Psoas muscle (tissue), 8 donors: ENCODE data around the gene CDC25A. TPM values are rescaled to one million over a fixed set of nuclear protein-coding genes. Genes with fewer than 3 reads are reported as not detected.

Source experiments
- ATAC-seq, 4 donors: fragments of 200-7000 bp; cut with Tn5 transposase; one replicate each; pipeline ENCODE4 v1.9.1; 2020; ENCODE audit warnings: moderate library complexity in 3 of 4, mild to moderate bottlenecking in 2 of 4
- DNase-seq, 2 donors: peaks; one replicate each; pipeline ENCODE4 v3.0.0-alpha.2; 2020
- H3K27ac ChIP-seq: fragments of 200-600 bp; one replicate; pipeline ENCODE4 v1.8.0; 2022
- H3K27me3 ChIP-seq, 3 donors: fragments of 200-600 bp in 1 of 3; one replicate each; pipeline versions ENCODE4 v1.6.1 to v1.8.0; 2013 to 2022; ENCODE audit warnings: low read length in 2 of 3, mild to moderate bottlenecking in 2 of 3, moderate library complexity in 1 of 3; ENCODE audit not compliant: insufficient read depth in 3 of 3
- H3K36me3 ChIP-seq, 2 donors: fragments of 200-600 bp in 1 of 2; one replicate each; pipeline versions ENCODE4 v1.6.1 to v1.8.0; 2013 to 2022; ENCODE audit warnings: low read depth in 1 of 2, mild to moderate bottlenecking in 1 of 2, moderate library complexity in 1 of 2; ENCODE audit not compliant: insufficient read depth in 1 of 2
- H3K4me1 ChIP-seq: fragments of 200-600 bp; one replicate; pipeline ENCODE4 v1.8.0; 2022
- H3K4me3 ChIP-seq: fragments of 200-600 bp; one replicate; pipeline ENCODE4 v1.8.0; 2022; ENCODE audit warnings: mild to moderate bottlenecking
- H3K9me3 ChIP-seq: fragments of 200-600 bp; one replicate; pipeline ENCODE4 v1.8.0; 2022
- whole genome bisulfite sequencing, 3 donors: extraction: QIAGEN DNeasy Blood & Tissue Kit; methylation state at CpG; one replicate each; pipeline versions ENCODE4 v1.1.6 to v1.1.7; 2013; 5-methylcytosine and 5-hydroxymethylcytosine counted together
- intact Hi-C, 2 donors: fragments of 100-400 bp; cut with DNase I; formaldehyde crosslinking; loops; one replicate each; pipeline versions ENCODE4 v1.11.0 to v1.14.2; 2022
- polyA plus RNA-seq, 3 donors: library from polyadenylated mRNA; stranded (reverse); fragments of 200-250 nt; gene quantifications; one replicate each; pipeline ENCODE4 v1.2.3, GENCODE V29; 2013
- total RNA-seq, 4 donors: library from RNA; stranded (reverse); fragmentation: NEBNext Ultra II Directional in 2 of 4; extraction: Animal tissue kit (Norgen Biotek cat#: 25700) in 2 of 4; gene quantifications; one replicate each; pipeline versions ENCODE4 v1.2.1 to v1.2.4, GENCODE V29; 2021 to 2023
- TF ChIP-seq, protein P1 (sequence below): fragments of 200-600 bp; IDR thresholded peaks from one replicate; pipeline ENCODE4 v1.8.0; 2022; ENCODE audit warnings: antibody characterized with exemption
- donor health status: healthy with polysubstance abuse.
- donor health status: DM: no; HTN: no; CAD: no; lungs with moderate emphysema.
- donor health status: Bipolar disorder and iron deficiency.
- donor health status: healthy.
- donor health status: DM: yes; HTN: yes; CAD: no.
- donor health status: DM: no; HTN: no; CAD: no.
- donor health status: DM: no; HTN: no; CAD: no.
- donor health status: DM: yes; HTN: yes; CAD: no.

CDC25A gene
- total and polyA plus RNA-seq, 7 donors = 0.20 to 2.9 (median 0.46) TPM

DNA sequence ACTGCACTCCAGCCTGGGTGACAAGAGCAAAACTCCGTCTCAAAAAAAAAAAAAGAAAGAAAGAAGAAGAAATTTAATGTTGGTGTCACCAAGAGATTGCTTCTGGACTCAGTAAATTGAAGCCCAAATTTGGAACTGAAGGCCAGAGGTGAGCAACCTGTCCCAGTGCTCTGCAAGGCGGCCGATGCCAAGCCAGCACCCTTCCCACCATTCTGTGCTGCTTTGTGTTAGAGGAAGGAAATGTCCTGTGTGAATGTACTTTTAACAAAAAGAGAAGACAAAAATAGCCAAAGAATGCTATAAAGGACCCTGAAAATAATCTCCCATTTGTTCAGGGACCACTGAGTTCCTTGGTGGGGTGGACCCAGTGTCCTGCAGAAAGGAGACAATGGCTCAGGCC lies 44.6 kb downstream of the CDC25A start:
- H3K4me1 ChIP-seq = no peaks in the 10 kb centered on the region
- H3K27me3 ChIP-seq = no peaks in the 10 kb centered on the region
- DNase-seq (no peak), ATAC-seq (no peak)
- H3K36me3 ChIP-seq = no peaks in the 10 kb centered on the region
- H3K9me3 ChIP-seq = no peaks in the 10 kb centered on the region
- TF ChIP-seq, protein P1, sequence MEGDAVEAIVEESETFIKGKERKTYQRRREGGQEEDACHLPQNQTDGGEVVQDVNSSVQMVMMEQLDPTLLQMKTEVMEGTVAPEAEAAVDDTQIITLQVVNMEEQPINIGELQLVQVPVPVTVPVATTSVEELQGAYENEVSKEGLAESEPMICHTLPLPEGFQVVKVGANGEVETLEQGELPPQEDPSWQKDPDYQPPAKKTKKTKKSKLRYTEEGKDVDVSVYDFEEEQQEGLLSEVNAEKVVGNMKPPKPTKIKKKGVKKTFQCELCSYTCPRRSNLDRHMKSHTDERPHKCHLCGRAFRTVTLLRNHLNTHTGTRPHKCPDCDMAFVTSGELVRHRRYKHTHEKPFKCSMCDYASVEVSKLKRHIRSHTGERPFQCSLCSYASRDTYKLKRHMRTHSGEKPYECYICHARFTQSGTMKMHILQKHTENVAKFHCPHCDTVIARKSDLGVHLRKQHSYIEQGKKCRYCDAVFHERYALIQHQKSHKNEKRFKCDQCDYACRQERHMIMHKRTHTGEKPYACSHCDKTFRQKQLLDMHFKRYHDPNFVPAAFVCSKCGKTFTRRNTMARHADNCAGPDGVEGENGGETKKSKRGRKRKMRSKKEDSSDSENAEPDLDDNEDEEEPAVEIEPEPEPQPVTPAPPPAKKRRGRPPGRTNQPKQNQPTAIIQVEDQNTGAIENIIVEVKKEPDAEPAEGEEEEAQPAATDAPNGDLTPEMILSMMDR = no peak
- intact Hi-C loops = no loop called here
- WGBS, 3 donors = 79 to 92% (median 79%) methylated on average over 3 of the region's 3 CpGs
- no peak overlapping the region for H3K27ac ChIP-seq
- no peak overlapping the region for H3K4me3 ChIP-seq

DNA sequence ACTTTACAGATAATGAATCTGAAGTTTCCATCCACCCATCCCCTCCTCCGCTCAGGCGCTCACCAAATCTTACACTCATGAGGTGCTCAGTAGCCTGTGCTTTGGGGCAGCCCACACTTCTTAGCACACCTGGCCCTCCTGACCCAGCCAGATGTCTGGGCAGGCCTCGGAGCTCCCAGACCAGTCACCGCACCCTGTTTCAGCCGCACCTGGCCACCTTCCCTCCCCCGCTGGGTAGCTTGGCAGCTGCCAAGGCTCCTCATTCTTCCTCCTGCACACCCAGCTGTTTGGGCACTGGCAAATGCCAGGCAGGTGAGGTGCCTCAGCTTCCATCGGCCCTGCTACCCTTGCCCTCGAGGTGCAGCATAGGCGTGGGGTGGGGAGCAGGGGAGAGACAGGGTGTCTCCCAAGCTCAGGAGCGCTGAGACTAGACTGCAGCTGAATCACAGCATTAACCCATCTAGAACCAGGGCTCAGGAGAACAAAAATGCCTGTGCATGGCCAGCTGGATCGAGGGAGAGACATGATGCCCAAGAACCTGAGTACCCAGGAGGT lies 45.8 kb downstream of the CDC25A start:
- intact Hi-C loops = no loop called here
- Histone ChIP-seq H3K4me3 (no peak overlapping the region), H3K36me3 (no peaks in the 10 kb centered on the region), H3K4me1 (no peaks in the 10 kb centered on the region), H3K27ac (no peak overlapping the region), H3K27me3 (no peaks in the 10 kb centered on the region), H3K9me3 (no peaks in the 10 kb centered on the region)
- ATAC-seq (no peak), DNase-seq (no peak)
- TF ChIP-seq, protein P1 = no peak
- 83 to 87% (median 84%) methylated on average over 11 of the region's 11 CpGs for WGBS, 3 donors

GRCh38 chr3:48141604-48142137 lies 46.5 kb downstream of the CDC25A start:
- H3K9me3 ChIP-seq = no peaks in the 10 kb centered on the region
- ATAC-seq (no peak), DNase-seq (no peak)
- H3K4me1 ChIP-seq = no peaks in the 10 kb centered on the region
- WGBS, 3 donors = 87 to 91% (median 90%) methylated on average over 9 of the region's 9 CpGs
- TF ChIP-seq, protein P1 = no peak
- no peak overlapping the region for H3K4me3 ChIP-seq
- H3K27me3 ChIP-seq = no peaks in the 10 kb centered on the region
- H3K36me3 ChIP-seq = no peaks in the 10 kb centered on the region
- H3K27ac ChIP-seq = no peak overlapping the region
- intact Hi-C loops = no loop called here

GRCh38 chr3:48140936-48141603 lies 47.1 kb downstream of the CDC25A start:
- ATAC-seq (no peak), DNase-seq (no peak)
- intact Hi-C loops = no loop called here
- 80 to 82% (median 81%) methylated on average over 2 of the region's 2 CpGs for WGBS, 3 donors
- no peaks in the 10 kb centered on the region for H3K27me3 ChIP-seq
- no peaks in the 10 kb centered on the region for H3K9me3 ChIP-seq
- H3K27ac ChIP-seq = no peak overlapping the region
- TF ChIP-seq, protein P1 = no peak
- H3K36me3 ChIP-seq = no peaks in the 10 kb centered on the region
- H3K4me1 ChIP-seq = no peaks in the 10 kb centered on the region
- H3K4me3 ChIP-seq = no peak overlapping the region
